H1 (cell line): ENCODE results near the gene ADA. TPM values are rescaled to one million over a fixed set of nuclear protein-coding genes. Genes with fewer than 3 reads are reported as not detected.

ENCODE experiments used
- CTCF ChIA-PET: fragments of 300-600 bp; sonication (Branson Sonifier 250); formaldehyde crosslinking; loops from one replicate; lab custom pipeline; 2021; ENCODE audit not compliant: partially characterized antibody; lab: Charles Lee
- POLR2A ChIA-PET: fragments of 300-600 bp; sonication (Branson Sonifier 250); formaldehyde crosslinking; loops from one replicate; lab custom pipeline; 2021; ENCODE audit warnings: inconsistent platforms; ENCODE audit not compliant: partially characterized antibody; lab: Charles Lee
- DNase-seq, 2 experiments: peaks; one replicate each; pipeline versions ENCODE4 v3.0.0 to v3.0.0-alpha.2; 2010 to 2022; ENCODE audit warnings: low spot score in 2 of 2, low read depth in 1 of 2, mixed read lengths in 1 of 2
- FAIRE-seq: peaks from 2 replicates; lab custom pipeline; 2011; peaks lifted over from hg19 to GRCh38; lab: Jason Lieb, UNC
- H2AFZ ChIP-seq: 2 replicates; pipeline ENCODE4 v1.8.1; 2012; ENCODE audit warnings: low read length, inconsistent platforms
- H2AK5ac ChIP-seq: 2 replicates; pipeline ENCODE4 v1.6.1; 2013; ENCODE audit warnings: low read depth, low read length
- H2BK120ac ChIP-seq: replicated peaks from 2 replicates; pipeline ENCODE3; 2013; ENCODE audit warnings: low read depth, low read length, inconsistent platforms
- H2BK12ac ChIP-seq: 2 replicates; pipeline ENCODE4 v1.6.1; 2013; ENCODE audit warnings: low read depth, low read length
- H2BK15ac ChIP-seq: 2 replicates; pipeline ENCODE4 v1.6.1; 2013; ENCODE audit warnings: low read length
- H2BK20ac ChIP-seq: 2 replicates; pipeline ENCODE4 v1.6.1; 2013; ENCODE audit warnings: low read length
- H2BK5ac ChIP-seq: 2 replicates; pipeline ENCODE4 v1.6.1; 2013; ENCODE audit warnings: low read depth, low read length
- H3K14ac ChIP-seq: 2 replicates; pipeline ENCODE4 v1.6.1; 2013; ENCODE audit warnings: inconsistent platforms; ENCODE audit not compliant: insufficient read length
- H3K18ac ChIP-seq: 2 replicates; pipeline ENCODE4 v1.6.1; 2013; ENCODE audit warnings: low read length; ENCODE audit errors: extremely low read depth
- H3K23ac ChIP-seq: 2 replicates; pipeline ENCODE4 v1.6.1; 2013; ENCODE audit warnings: inconsistent platforms; ENCODE audit not compliant: insufficient read length
- H3K23me2 ChIP-seq: 2 replicates; pipeline ENCODE4 v1.6.1; 2013; ENCODE audit warnings: low read depth, low read length
- H3K27ac ChIP-seq: 2 replicates; pipeline ENCODE4 v1.6.1; 2011; ENCODE audit warnings: low read depth, low read length, inconsistent platforms
- H3K27me3 ChIP-seq, 4 experiments: replicated peaks in 1 of 4; 1 replicate in 1 of 4; 2 replicates in 3 of 4; pipeline versions ENCODE4 v1.6.1 to v1.8.1; 2011 to 2013; ENCODE audit warnings: low read length in 3 of 4, mild to moderate bottlenecking in 3 of 4, inconsistent platforms in 2 of 4, mixed read lengths in 2 of 4, moderate library complexity in 1 of 4; ENCODE audit not compliant: control insufficient read depth in 3 of 4, insufficient read depth in 3 of 4; ENCODE audit errors: extremely low read depth in 1 of 4
- H3K36me3 ChIP-seq, 4 experiments: 2 replicates each; pipeline versions ENCODE4 v1.6.1 to v1.8.1; 2011 to 2013; ENCODE audit warnings: mild to moderate bottlenecking in 4 of 4, low read length in 3 of 4, moderate library complexity in 2 of 4, control low read depth in 1 of 4, inconsistent platforms in 1 of 4; ENCODE audit not compliant: insufficient read depth in 4 of 4, control insufficient read depth in 2 of 4
- H3K4ac ChIP-seq: replicated peaks from 2 replicates; pipeline ENCODE3; 2013; ENCODE audit warnings: low read length, low read depth, mixed read lengths, inconsistent platforms; ENCODE audit not compliant: insufficient read length
- H3K4me1 ChIP-seq, 4 experiments: replicated peaks in 1 of 4; 1 replicate in 1 of 4; 2 replicates in 3 of 4; pipeline versions ENCODE4 v1.6.1 to v1.8.1; 2011 to 2013; ENCODE audit warnings: low read length in 3 of 4, inconsistent platforms in 2 of 4, mixed read lengths in 1 of 4; ENCODE audit not compliant: insufficient read depth in 4 of 4, control insufficient read depth in 3 of 4
- H3K4me2 ChIP-seq, 2 experiments: 2 replicates each; pipeline versions ENCODE4 v1.6.1 to v1.8.1; 2011 to 2013; ENCODE audit warnings: low read depth in 2 of 2, low read length in 2 of 2, control low read depth in 1 of 2, inconsistent platforms in 1 of 2, mild to moderate bottlenecking in 1 of 2; ENCODE audit not compliant: insufficient read depth in 1 of 2
- H3K4me3 ChIP-seq, 4 experiments: fragments of 200-600, 300-600 bp in 1 of 4; sonication (generic), shearing (Covaris generic), sonication (Bioruptor Twin) in 1 of 4; 2 replicates each; pipeline versions ENCODE4 v1.5.1 to v1.8.1; 2011 to 2016; ENCODE audit warnings: low read length in 4 of 4, low read depth in 3 of 4, control low read depth in 2 of 4, inconsistent platforms in 2 of 4, mild to moderate bottlenecking in 2 of 4, mixed read lengths in 1 of 4, moderate library complexity in 1 of 4; ENCODE audit not compliant: insufficient read depth in 2 of 4; ENCODE audit errors: extremely low read depth in 1 of 4
- H3K56ac ChIP-seq: replicated peaks from 2 replicates; pipeline ENCODE3; 2013; ENCODE audit warnings: low read depth, mild to moderate bottlenecking, mixed read lengths, low read length, inconsistent platforms; ENCODE audit not compliant: insufficient read length
- H3K79me1 ChIP-seq: 2 replicates; pipeline ENCODE4 v1.6.1; 2013; ENCODE audit warnings: low read depth, low read length, control low read depth
- H3K79me2 ChIP-seq, 2 experiments: 2 replicates each; pipeline versions ENCODE4 v1.6.1 to v1.8.1; 2012 to 2013; ENCODE audit warnings: low read length in 2 of 2, mild to moderate bottlenecking in 2 of 2, inconsistent platforms in 1 of 2; ENCODE audit not compliant: insufficient read depth in 2 of 2, control insufficient read depth in 1 of 2
- H3K9ac ChIP-seq, 4 experiments: replicated peaks in 1 of 4; 1 replicate in 1 of 4; 2 replicates in 3 of 4; pipeline versions ENCODE4 v1.6.1 to v1.8.1; 2011 to 2013; ENCODE audit warnings: low read depth in 3 of 4, low read length in 3 of 4, control low read depth in 2 of 4, mild to moderate bottlenecking in 2 of 4, moderate library complexity in 2 of 4, inconsistent platforms in 1 of 4; ENCODE audit errors: extremely low read depth in 1 of 4
- H3K9me3 ChIP-seq, 2 experiments: 2 replicates each; pipeline versions ENCODE4 v1.6.1 to v1.8.1; 2012 to 2013; ENCODE audit warnings: mild to moderate bottlenecking in 2 of 2, moderate library complexity in 2 of 2, control low read depth in 1 of 2, inconsistent platforms in 1 of 2, low read depth in 1 of 2, low read length in 1 of 2, mixed read lengths in 1 of 2; ENCODE audit not compliant: insufficient read depth in 2 of 2
- H4K20me1 ChIP-seq, 2 experiments: replicated peaks in 1 of 2; 2 replicates each; pipeline versions ENCODE3 to v1.8.1; 2011 to 2013; ENCODE audit warnings: inconsistent platforms in 2 of 2, low read length in 2 of 2, mild to moderate bottlenecking in 1 of 2; ENCODE audit not compliant: insufficient read depth in 2 of 2, control insufficient read depth in 1 of 2
- H4K5ac ChIP-seq: 2 replicates; pipeline ENCODE4 v1.6.1; 2013; ENCODE audit warnings: low read length, low read depth, mixed read lengths, inconsistent platforms; ENCODE audit not compliant: insufficient read length
- H4K8ac ChIP-seq: 2 replicates; pipeline ENCODE4 v1.8.0; 2013; ENCODE audit warnings: mild to moderate bottlenecking, moderate library complexity, low read length, inconsistent platforms; ENCODE audit not compliant: insufficient read depth; ENCODE audit errors: extremely low read depth
- H4K91ac ChIP-seq: replicated peaks from 2 replicates; pipeline ENCODE3; 2013; ENCODE audit warnings: low read length, mixed read lengths, inconsistent platforms; ENCODE audit not compliant: insufficient read length
- ASH2L ChIP-seq: fragments of 200-600, 300-600 bp; sonication (generic); IDR thresholded peaks from one replicate; pipeline ENCODE4 v1.7.1; 2017; ENCODE audit warnings: low read length
- BRCA1 ChIP-seq: IDR thresholded peaks from 2 replicates; pipeline ENCODE4 v1.6.1; 2012; ENCODE audit warnings: low read depth, low read length, improper control_type of control experiment
- CHD2 ChIP-seq: IDR thresholded peaks from 2 replicates; pipeline ENCODE4 v1.6.1; 2012; ENCODE audit warnings: low read length, improper control_type of control experiment
- CTBP2 ChIP-seq: IDR thresholded peaks from 2 replicates; pipeline ENCODE4 v1.7.0; 2011; ENCODE audit warnings: borderline replicate concordance, mild to moderate bottlenecking, moderate library complexity, mixed read lengths, low read length; ENCODE audit not compliant: insufficient read depth, insufficient read length
- HDAC6 ChIP-seq: IDR thresholded peaks from one replicate; pipeline ENCODE4 v1.7.1; 2012; ENCODE audit warnings: low read depth, mild to moderate bottlenecking, inconsistent platforms, low read length, moderate library complexity
- MAFK ChIP-seq: IDR thresholded peaks from 2 replicates; pipeline ENCODE4 v1.6.1; 2012; ENCODE audit warnings: low read depth, mild to moderate bottlenecking, improper control_type of control experiment, low read length
- POLR2A ChIP-seq, 2 experiments: IDR thresholded peaks; 1 replicate in 1 of 2; 2 replicates in 1 of 2; pipeline ENCODE4 v1.6.1; 2011; ENCODE audit warnings: low read depth in 2 of 2, low read length in 2 of 2, mild to moderate bottlenecking in 2 of 2; ENCODE audit errors: control extremely low read depth in 1 of 2
- RXRA ChIP-seq: IDR thresholded peaks from 2 replicates; pipeline ENCODE4 v1.6.1; 2011; ENCODE audit warnings: low read depth, mild to moderate bottlenecking, low read length, moderate library complexity; ENCODE audit not compliant: insufficient read depth
- SAP30 ChIP-seq: fragments of 300-600 bp; sonication (generic); IDR thresholded peaks from 2 replicates; pipeline ENCODE4 v1.7.1; 2012; ENCODE audit warnings: low read length, moderate library complexity, mild to moderate bottlenecking, inconsistent platforms; ENCODE audit not compliant: insufficient read depth, insufficient replicate concordance
- WGBS, 2 experiments: shearing (Covaris generic) in 1 of 2; methylation state at CpG; one replicate each; pipeline versions ENCODE4 v1.1.6 to v1.1.7; 2013 to 2015; ENCODE audit warnings: low lambda C conversion rate in 2 of 2, mixed read lengths in 2 of 2, inconsistent platforms in 1 of 2, low coverage in 1 of 2, missing lambda C conversion rate in 1 of 2; ENCODE audit not compliant: insufficient replicate concordance in 2 of 2, insufficient coverage in 1 of 2, insufficient read length in 1 of 2; ENCODE audit errors: extremely low coverage in 1 of 2, missing lambda C conversion rate in 1 of 2; 5-methylcytosine and 5-hydroxymethylcytosine counted together
- polyA plus RNA-seq, 7 experiments: library from polyadenylated mRNA; depleted of rRNA in 3 of 7; stranded (reverse) in 5 of 7; unstranded in 2 of 7; fragments of >200 nt in 5 of 7; fragments of 200-250 nt in 2 of 7; gene quantifications; 1 replicate in 5 of 7; 2 replicates in 1 of 7; 4 replicates in 1 of 7; pipeline versions ENCODE4 v1.2.1 to v1.2.3, GENCODE V29; 2011 to 2013; ENCODE audit warnings: missing spikeins in 2 of 7, mixed read lengths in 2 of 7
- total RNA-seq: library from RNA; stranded (reverse); fragmentation: NEBNext Ultra II Directional; extraction: Animal tissue kit (Norgen Biotek cat#: 25700); gene quantifications from 2 replicates; pipeline ENCODE4 v1.2.1, GENCODE V29; 2021
- TF ChIP-seq, protein P1 (sequence below): IDR thresholded peaks from 2 replicates; pipeline ENCODE4 v1.6.1; 2012; ENCODE audit warnings: inconsistent platforms

Gene ADA
- total and polyA plus RNA-seq, 2 of the 8 experiments (the other 6 are each of a cell fraction or from before 2014, with no cell fraction given), result 19.9 to 32.8 TPM

DNA sequence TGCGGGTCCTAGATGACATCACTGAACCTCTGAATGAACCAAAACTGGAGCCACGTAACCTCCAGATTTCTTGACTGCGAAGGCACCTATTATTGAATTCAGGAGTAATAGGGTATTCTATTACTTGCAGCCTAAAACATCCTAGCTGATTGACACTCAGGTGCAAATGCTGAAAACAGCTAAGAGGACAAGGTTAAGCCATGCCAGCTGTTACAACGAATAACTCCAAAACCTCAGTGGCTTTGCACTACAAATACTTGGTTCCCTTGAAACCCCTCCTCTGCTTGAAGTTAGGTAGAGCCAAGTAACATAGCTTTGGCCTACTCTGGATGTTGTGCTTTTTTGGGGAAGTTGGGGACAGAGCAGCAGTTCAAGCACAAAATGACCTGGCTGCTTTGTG, 42.7 kb upstream of the ADA start:
- 88% methylated on average over 4 of the region's 4 CpGs; no CpG with 5 or more reads in 1 of the 2 experiments for WGBS, 2 experiments
- H4K5ac ChIP-seq, result no peak overlapping the region
- no peak overlapping the region for H3K27ac ChIP-seq
- H3K9me3 ChIP-seq, result peaks cover 0 to 4% of the 10 kb centered on the region in 2 experiments; a peak in 1 of 4 replicates
- FAIRE-seq (no peak), DNase-seq (no peak)
- H3K56ac ChIP-seq, result no peak overlapping the region
- no peak overlapping the region for H2BK5ac ChIP-seq
- H2BK120ac ChIP-seq, result no peak overlapping the region
- H4K8ac ChIP-seq, result no peak overlapping the region
- H3K4me1 ChIP-seq, result peaks cover 0 to 3% (median under 1%) of the 10 kb centered on the region in 4 experiments; a peak in 2 of 7 replicates
- H3K14ac ChIP-seq, result no peak overlapping the region
- no peak overlapping the region for H2BK12ac ChIP-seq
- ChIA-PET CTCF (interaction anchor here (0.6 to 7.4 kb wide), 6 partner anchors 8 to 54 kb away, joined by 3 to 83 read pairs (median 4); no protein-coding TSS in a partner anchor), POLR2A (no interaction called here)
- H3K9ac ChIP-seq, result no peak overlapping the region
- H3K79me2 ChIP-seq, result no peaks in the 10 kb centered on the region
- no peaks in the 10 kb centered on the region for H3K79me1 ChIP-seq
- no peak overlapping the region for H3K18ac ChIP-seq
- no peaks in the 10 kb centered on the region for H3K23me2 ChIP-seq
- no peak overlapping the region for H2AK5ac ChIP-seq
- no peak overlapping the region for H4K91ac ChIP-seq
- H4K20me1 ChIP-seq, result no peaks in the 10 kb centered on the region
- no peak overlapping the region for H3K4ac ChIP-seq
- no peak overlapping the region for H3K23ac ChIP-seq
- H2BK20ac ChIP-seq, result no peak overlapping the region
- no peak overlapping the region for H2BK15ac ChIP-seq
- no peaks in the 10 kb centered on the region for H3K27me3 ChIP-seq
- H3K4me2 ChIP-seq, result no peak overlapping the region
- H2AFZ ChIP-seq, result no peak overlapping the region
- no peaks in the 10 kb centered on the region for H3K36me3 ChIP-seq
- H3K4me3 ChIP-seq, result no peak overlapping the region
- TF ChIP-seq SAP30, result no peak
- TF ChIP-seq MAFK, result no peak
- no peak for TF ChIP-seq RXRA
- TF ChIP-seq CTBP2, result no peak
- TF ChIP-seq, protein P1, sequence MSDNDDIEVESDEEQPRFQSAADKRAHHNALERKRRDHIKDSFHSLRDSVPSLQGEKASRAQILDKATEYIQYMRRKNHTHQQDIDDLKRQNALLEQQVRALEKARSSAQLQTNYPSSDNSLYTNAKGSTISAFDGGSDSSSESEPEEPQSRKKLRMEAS, result no peak
- no peak for TF ChIP-seq HDAC6
- no peak for TF ChIP-seq BRCA1
- no peak for TF ChIP-seq ASH2L
- no peak for TF ChIP-seq CHD2
- TF ChIP-seq POLR2A (IDR thresholded peaks at IDR 0.05; ENCODE audit: control extremely low read depth in 1 of 2, low read depth in 2 of 2, low read length in 2 of 2), result no peak
